Measurements from ENCODE around the gene TNFRSF8. TPM values are rescaled to one million over a fixed set of nuclear protein-coding genes. Genes with fewer than 3 reads are reported as not detected.

Gene TNFRSF8
- total RNA-seq, 1 experiment from 2014 or later, result not detected

GRCh38 chr1:12090326-12090725 is 27.2 kb downstream of the TNFRSF8 start:
- Histone ChIP-seq H3K4me1 (ENCODE audit: insufficient read depth, low read length, poor library complexity, severe bottlenecking) (no peaks in the 10 kb centered on the region), H3K9me3 (ENCODE audit: low read depth, low read length, poor library complexity, severe bottlenecking) (no peaks in the 10 kb centered on the region), H3K27me3 (replicated peaks; ENCODE audit: insufficient read depth, low read depth, low read length, poor library complexity) (no peaks in the 10 kb centered on the region), H3K4me3 (ENCODE audit: low read depth, low read length, poor library complexity, severe bottlenecking) (no peak overlapping the region), H3K27ac (ENCODE audit: low read depth, low read length, poor library complexity, severe bottlenecking) (no peak overlapping the region), H3K36me3 (ENCODE audit: insufficient read depth, low read length, poor library complexity, severe bottlenecking) (no peaks in the 10 kb centered on the region)
- no peak for TF ChIP-seq CTCF (conservative IDR thresholded peaks at IDR 0.05; ENCODE audit: low read depth, low read length)
- no peak for TF ChIP-seq EZH2 (IDR thresholded peaks at IDR 0.05; ENCODE audit: borderline replicate concordance, low read depth, low read length, poor library complexity, severe bottlenecking)
- intact Hi-C loops (cut with micrococcal nuclease; ENCODE audit: unreplicated experiment), result no loop called here
- no peak for DNase-seq (ENCODE audit: low spot score)
- CTCF ChIA-PET, result no interaction called here
- POLR2A ChIA-PET (ENCODE audit: low non-redundant PET), result no interaction called here
- BruUV-seq (replicated peaks), result no TSS peak

GRCh38 chr1:12091191-12091590 is 28.1 kb downstream of the TNFRSF8 start:
- no peak for DNase-seq (ENCODE audit: low spot score)
- no peaks in the 10 kb centered on the region for H3K27me3 ChIP-seq (replicated peaks; ENCODE audit: insufficient read depth, low read depth, low read length, poor library complexity)
- intact Hi-C loops (cut with micrococcal nuclease; ENCODE audit: unreplicated experiment), result no loop called here
- H3K4me3 ChIP-seq (ENCODE audit: low read depth, low read length, poor library complexity, severe bottlenecking), result no peak overlapping the region
- no TSS peak for BruUV-seq (replicated peaks)
- POLR2A ChIA-PET (ENCODE audit: low non-redundant PET), result no interaction called here
- TF ChIP-seq EZH2 (IDR thresholded peaks at IDR 0.05; ENCODE audit: borderline replicate concordance, low read depth, low read length, poor library complexity, severe bottlenecking), result no peak
- no peak for TF ChIP-seq CTCF (conservative IDR thresholded peaks at IDR 0.05; ENCODE audit: low read depth, low read length)
- CTCF ChIA-PET, result no interaction called here
- H3K36me3 ChIP-seq (ENCODE audit: insufficient read depth, low read length, poor library complexity, severe bottlenecking), result no peaks in the 10 kb centered on the region
- no peaks in the 10 kb centered on the region for H3K4me1 ChIP-seq (ENCODE audit: insufficient read depth, low read length, poor library complexity, severe bottlenecking)
- H3K9me3 ChIP-seq (ENCODE audit: low read depth, low read length, poor library complexity, severe bottlenecking), result no peaks in the 10 kb centered on the region
- H3K27ac ChIP-seq (ENCODE audit: low read depth, low read length, poor library complexity, severe bottlenecking), result no peak overlapping the region

GRCh38 chr1:12094180-12094579 is 31.1 kb downstream of the TNFRSF8 start:
- no peaks in the 10 kb centered on the region for H3K4me1 ChIP-seq (ENCODE audit: insufficient read depth, low read length, poor library complexity, severe bottlenecking)
- BruUV-seq (replicated peaks), result no TSS peak
- ChIA-PET POLR2A (ENCODE audit: low non-redundant PET) (interaction anchor here (0.6 kb wide), 1 partner anchor 218 kb away, joined by 3 read pairs; no protein-coding TSS in a partner anchor), CTCF (no interaction called here)
- no peaks in the 10 kb centered on the region for H3K36me3 ChIP-seq (ENCODE audit: insufficient read depth, low read length, poor library complexity, severe bottlenecking)
- no peak overlapping the region for H3K27ac ChIP-seq (ENCODE audit: low read depth, low read length, poor library complexity, severe bottlenecking)
- no peak for DNase-seq (ENCODE audit: low spot score)
- TF ChIP-seq EZH2 (IDR thresholded peaks at IDR 0.05; ENCODE audit: borderline replicate concordance, low read depth, low read length, poor library complexity, severe bottlenecking) (no peak), CTCF (conservative IDR thresholded peaks at IDR 0.05; ENCODE audit: low read depth, low read length) (no peak)
- H3K9me3 ChIP-seq (ENCODE audit: low read depth, low read length, poor library complexity, severe bottlenecking), result no peaks in the 10 kb centered on the region
- H3K4me3 ChIP-seq (ENCODE audit: low read depth, low read length, poor library complexity, severe bottlenecking), result no peak overlapping the region
- H3K27me3 ChIP-seq (replicated peaks; ENCODE audit: insufficient read depth, low read depth, low read length, poor library complexity), result no peaks in the 10 kb centered on the region
- intact Hi-C loops (cut with micrococcal nuclease; ENCODE audit: unreplicated experiment), result no loop called here
